Subcutaneous adipose tissue (tissue), 4 donors: ENCODE measurements around the gene GULP1. TPM values are rescaled to one million over a fixed set of nuclear protein-coding genes. Genes with fewer than 3 reads are reported as not detected.

Experiments
- CTCF ChIP-seq: fragments of 450-650 bp; IDR thresholded peaks from one replicate; pipeline ENCODE4 v1.5.1; 2016; ENCODE audit warnings: low read depth, mild to moderate bottlenecking, control low read depth, antibody characterized with exemption, moderate library complexity
- total RNA-seq, 4 donors: library from RNA; depleted of rRNA; stranded (reverse); fragments of >200 nt; gene quantifications; one replicate each; pipeline ENCODE4 v1.1.0, GENCODE V29; 2016

Gene GULP1
- total RNA-seq, 4 donors from 2014 or later = 13.3 to 42.2 (median 30.3) TPM

- no peak for TF ChIP-seq CTCF
These were observed 235.9 kb downstream of the GULP1 start for GRCh38 chr2:188527581-188527993.

GRCh38 chr2:188529710-188530109 lies 238.0 kb downstream of the GULP1 start:
- TF ChIP-seq CTCF = no peak

- no peak for TF ChIP-seq CTCF
These were observed 243.2 kb downstream of the GULP1 start for GRCh38 chr2:188534875-188535274.

GRCh38 chr2:188551671-188552070 lies 260.0 kb downstream of the GULP1 start:
- no peak for TF ChIP-seq CTCF

GRCh38 chr2:188557081-188557480 lies 265.4 kb downstream of the GULP1 start:
- TF ChIP-seq CTCF = no peak

- TF ChIP-seq CTCF = no peak
These were observed 269.9 kb downstream of the GULP1 start for GRCh38 chr2:188561473-188561979.

GRCh38 chr2:188569431-188570165 lies 277.9 kb downstream of the GULP1 start:
- no peak for TF ChIP-seq CTCF
